ENCODE results near the gene ZNF471. TPM values are rescaled to one million over a fixed set of nuclear protein-coding genes. Genes with fewer than 3 reads are reported as not detected.
A peak's percentile ranks its signal among the peaks of the same experiment; 100 is the strongest.

ZNF471 gene
- total RNA-seq, 4 donors from 2014 or later, result 8.5 to 10.8 (median 9.1) TPM

GRCh38 chr19:56547535-56547934, 39.9 kb downstream of the ZNF471 start:
- intact Hi-C loops (cut with DNase I), result no loop called here
- Histone ChIP-seq H3K27ac (no peak overlapping the region), H3K27me3 (no peaks in the 10 kb centered on the region), H3K36me3 (peaks cover 42 to 47% of the 10 kb centered on the region in 2 donors), H3K4me1 (no peaks in the 10 kb centered on the region), H3K4me3 (replicated peaks in 1 of 3) (no peak overlapping the region), H3K9me3 (no peaks in the 10 kb centered on the region)
- WGBS, 2 donors, result 35 to 67% methylated on average over 6 of the region's 6 CpGs
- no peak for TF ChIP-seq POLR2A (IDR thresholded peaks at IDR 0.05)
- TF ChIP-seq, protein P1, sequence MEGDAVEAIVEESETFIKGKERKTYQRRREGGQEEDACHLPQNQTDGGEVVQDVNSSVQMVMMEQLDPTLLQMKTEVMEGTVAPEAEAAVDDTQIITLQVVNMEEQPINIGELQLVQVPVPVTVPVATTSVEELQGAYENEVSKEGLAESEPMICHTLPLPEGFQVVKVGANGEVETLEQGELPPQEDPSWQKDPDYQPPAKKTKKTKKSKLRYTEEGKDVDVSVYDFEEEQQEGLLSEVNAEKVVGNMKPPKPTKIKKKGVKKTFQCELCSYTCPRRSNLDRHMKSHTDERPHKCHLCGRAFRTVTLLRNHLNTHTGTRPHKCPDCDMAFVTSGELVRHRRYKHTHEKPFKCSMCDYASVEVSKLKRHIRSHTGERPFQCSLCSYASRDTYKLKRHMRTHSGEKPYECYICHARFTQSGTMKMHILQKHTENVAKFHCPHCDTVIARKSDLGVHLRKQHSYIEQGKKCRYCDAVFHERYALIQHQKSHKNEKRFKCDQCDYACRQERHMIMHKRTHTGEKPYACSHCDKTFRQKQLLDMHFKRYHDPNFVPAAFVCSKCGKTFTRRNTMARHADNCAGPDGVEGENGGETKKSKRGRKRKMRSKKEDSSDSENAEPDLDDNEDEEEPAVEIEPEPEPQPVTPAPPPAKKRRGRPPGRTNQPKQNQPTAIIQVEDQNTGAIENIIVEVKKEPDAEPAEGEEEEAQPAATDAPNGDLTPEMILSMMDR (IDR thresholded peaks at IDR 0.05), result no peak
- DNase-seq, result no peak

- Histone ChIP-seq H3K27me3 (no peaks in the 10 kb centered on the region), H3K9me3 (no peaks in the 10 kb centered on the region), H3K27ac (no peak overlapping the region), H3K36me3 (peaks cover 39 to 56% of the 10 kb centered on the region in 2 donors), H3K4me1 (no peaks in the 10 kb centered on the region), H3K4me3 (replicated peaks in 1 of 3) (no peak overlapping the region)
- TF ChIP-seq POLR2A (IDR thresholded peaks at IDR 0.05), result no peak
- TF ChIP-seq, protein P1 (IDR thresholded peaks at IDR 0.05), result no peak
- intact Hi-C loops (cut with DNase I), result no loop called here
- 88 to 89% methylated on average over 6 of the region's 6 CpGs for WGBS, 2 donors
- DNase-seq, result no peak
Observed at GRCh38 chr19:56554272-56554869, 46.7 kb downstream of the ZNF471 start.

DNA sequence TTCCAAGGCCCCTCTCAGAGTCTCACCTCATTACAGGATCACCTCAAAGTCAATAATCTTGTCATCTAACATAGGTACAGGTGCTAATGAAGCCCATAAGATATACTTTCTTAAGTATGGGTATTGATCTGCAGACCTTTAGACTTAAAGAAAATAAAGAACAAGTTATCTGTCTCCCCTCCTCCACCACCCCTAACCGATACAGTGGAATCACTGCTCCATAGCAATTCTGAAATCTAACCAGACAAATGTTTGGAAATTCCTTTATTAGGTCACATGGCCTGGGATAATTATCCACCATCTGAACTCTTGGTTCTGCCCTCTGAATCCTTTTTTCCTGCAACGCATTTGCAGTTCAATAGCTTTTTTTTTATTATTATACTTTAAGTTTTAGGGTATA, 55.1 kb downstream of the ZNF471 start:
- intact Hi-C loops (cut with DNase I), result no loop called here
- H3K4me1 ChIP-seq, result peaks cover under 1 to 7% of the 10 kb centered on the region in 2 donors
- TF ChIP-seq, protein P1 (IDR thresholded peaks at IDR 0.05), result no peak
- TF ChIP-seq POLR2A (IDR thresholded peaks at IDR 0.05), result no peak
- no peaks in the 10 kb centered on the region for H3K36me3 ChIP-seq
- no peak overlapping the region for H3K4me3 ChIP-seq (replicated peaks in 1 of 3)
- H3K27me3 ChIP-seq, result no peaks in the 10 kb centered on the region
- no peak for DNase-seq
- H3K9me3 ChIP-seq, result no peaks in the 10 kb centered on the region
- 97 to 99% methylated on average over 2 of the region's 2 CpGs for WGBS, 2 donors
- H3K27ac ChIP-seq, result no peak overlapping the region

GRCh38 chr19:56566904-56567273, 59.2 kb downstream of the ZNF471 start:
- Histone ChIP-seq H3K27ac (peak overlapping the region in 2 of 3 donors; percentile 59 to 65), H3K4me3 (replicated peaks in 1 of 3) (peak overlapping the region; percentile 83 to 99 (median 90)), H3K9me3 (no peaks in the 10 kb centered on the region), H3K27me3 (no peaks in the 10 kb centered on the region), H3K4me1 (peaks cover 7 to 13% of the 10 kb centered on the region in 2 donors), H3K36me3 (peaks cover 20 to 22% of the 10 kb centered on the region in 2 donors)
- WGBS, 2 donors, result 1 to 2% methylated on average over 16 to 23 of the region's 23 CpGs
- intact Hi-C loops (cut with DNase I), result no loop called here
- DNase-seq, result peak; percentile 39 to 48
- TF ChIP-seq, protein P1 (IDR thresholded peaks at IDR 0.05), result no peak
- TF ChIP-seq POLR2A (IDR thresholded peaks at IDR 0.05), result no peak

DNA sequence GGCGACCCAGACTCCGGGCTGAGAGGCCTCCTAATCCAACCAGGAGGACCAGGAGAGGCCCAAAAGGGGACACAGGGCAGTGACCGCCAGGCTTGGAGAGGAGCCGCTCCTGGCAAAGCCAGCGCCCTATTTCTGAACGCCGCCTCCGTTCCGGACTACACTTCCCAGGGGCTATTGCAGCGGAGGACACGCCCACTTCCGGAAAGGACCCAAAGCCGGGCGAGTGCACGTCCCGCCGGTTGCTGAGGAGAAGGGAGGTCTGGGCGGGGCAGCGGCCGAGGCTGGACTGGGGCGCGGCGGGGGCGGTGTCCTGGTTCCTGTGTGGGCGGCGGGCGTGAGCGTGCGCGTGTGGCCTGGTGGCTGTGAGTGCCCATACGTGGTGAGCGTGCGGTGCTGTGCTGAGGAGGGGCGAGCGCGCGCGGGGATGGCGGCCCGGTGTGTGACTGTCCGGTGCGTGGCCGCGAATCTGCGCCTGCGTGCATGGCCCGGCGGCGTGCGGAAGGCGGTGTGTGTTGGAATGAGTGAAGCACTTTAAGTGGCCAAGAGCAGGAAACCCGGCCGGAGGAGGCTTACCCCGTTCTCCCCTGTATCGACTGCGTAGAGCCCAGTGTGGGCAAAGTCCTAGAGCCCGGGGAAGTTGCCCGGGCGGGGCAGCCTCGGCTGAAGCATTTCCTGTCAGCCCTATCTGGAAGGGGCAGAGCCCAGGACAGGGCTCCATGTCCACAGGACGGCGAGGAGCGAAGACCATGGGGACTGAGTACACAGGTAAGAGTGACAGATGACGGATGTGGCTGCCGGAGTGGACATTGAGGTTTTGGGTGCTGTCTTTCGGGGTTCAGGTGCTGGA, 59.8 kb downstream of the ZNF471 start, which contains the start of gene ZNF470:
TSS of gene ZNF470 (plus strand) at position 195 of the 847 bp plus-strand sequence. CDS start 2,844 bp downstream, outside the sequence.
- peak in 1 of 2 donors; percentile 60 for TF ChIP-seq POLR2A (IDR thresholded peaks at IDR 0.05)
- TF ChIP-seq, protein P1 (IDR thresholded peaks at IDR 0.05), result no peak
- 5 to 8% methylated on average over 35 to 43 of the region's 66 CpGs for WGBS, 2 donors
- Histone ChIP-seq H3K4me1 (peaks cover 7 to 13% of the 10 kb centered on the region in 2 donors), H3K36me3 (peaks cover 20 to 22% of the 10 kb centered on the region in 2 donors), H3K27ac (peak within 1 kb of the TSS in 2 of 3 donors; percentile 59 to 65), H3K9me3 (no peaks in the 10 kb centered on the region), H3K4me3 (replicated peaks in 1 of 3) (peak within 1 kb of the TSS; percentile 83 to 99 (median 90)), H3K27me3 (no peaks in the 10 kb centered on the region)
- DNase-seq, result peak; percentile 96 to 97
- intact Hi-C loops (cut with DNase I), result no loop called here

Data from thyroid gland (tissue), 4 donors.